Liver (tissue), 3 donors: ENCODE results near the gene SLC7A5.

Experiments
- GABPA ChIP-seq, 2 donors: IDR thresholded peaks in 1 of 2; conservative IDR thresholded peaks in 1 of 2; 2 replicates each; pipeline ENCODE4 v1.6.1; 2016; ENCODE audit warnings: antibody characterized with exemption in 2 of 2, mild to moderate bottlenecking in 1 of 2, moderate library complexity in 1 of 2
- HNF4A ChIP-seq, 2 donors: conservative IDR thresholded peaks; 2 replicates each; pipeline ENCODE4 v1.6.1; 2016; ENCODE audit warnings: antibody characterized with exemption in 2 of 2, mild to moderate bottlenecking in 2 of 2
- NR2F2 ChIP-seq: IDR thresholded peaks from 2 replicates; pipeline ENCODE4 v1.6.1; 2016; ENCODE audit warnings: antibody characterized with exemption
- RAD21 ChIP-seq, 2 donors: IDR thresholded peaks; 2 replicates each; pipeline ENCODE4 v1.6.1; 2016; ENCODE audit warnings: antibody characterized with exemption in 2 of 2, mild to moderate bottlenecking in 2 of 2
- TAF1 ChIP-seq: conservative IDR thresholded peaks from 2 replicates; pipeline ENCODE4 v1.6.1; 2016; ENCODE audit warnings: antibody characterized with exemption, mild to moderate bottlenecking
- YY1 ChIP-seq: IDR thresholded peaks from 2 replicates; pipeline ENCODE4 v1.6.1; 2016; ENCODE audit warnings: antibody characterized with exemption, mild to moderate bottlenecking
- TF ChIP-seq, protein P1 (sequence below): fragments of 150-350 bp; IDR thresholded peaks from 2 replicates; pipeline ENCODE4 v1.5.1; 2017; ENCODE audit warnings: improper control_type of control experiment, low read depth, low read length; ENCODE audit not compliant: missing input control
- donor health status: healthy.
- donor health status: healthy.

GRCh38 chr16:87841340-87842208 is 27.7 kb downstream of the SLC7A5 start:
- TF ChIP-seq, protein P1, sequence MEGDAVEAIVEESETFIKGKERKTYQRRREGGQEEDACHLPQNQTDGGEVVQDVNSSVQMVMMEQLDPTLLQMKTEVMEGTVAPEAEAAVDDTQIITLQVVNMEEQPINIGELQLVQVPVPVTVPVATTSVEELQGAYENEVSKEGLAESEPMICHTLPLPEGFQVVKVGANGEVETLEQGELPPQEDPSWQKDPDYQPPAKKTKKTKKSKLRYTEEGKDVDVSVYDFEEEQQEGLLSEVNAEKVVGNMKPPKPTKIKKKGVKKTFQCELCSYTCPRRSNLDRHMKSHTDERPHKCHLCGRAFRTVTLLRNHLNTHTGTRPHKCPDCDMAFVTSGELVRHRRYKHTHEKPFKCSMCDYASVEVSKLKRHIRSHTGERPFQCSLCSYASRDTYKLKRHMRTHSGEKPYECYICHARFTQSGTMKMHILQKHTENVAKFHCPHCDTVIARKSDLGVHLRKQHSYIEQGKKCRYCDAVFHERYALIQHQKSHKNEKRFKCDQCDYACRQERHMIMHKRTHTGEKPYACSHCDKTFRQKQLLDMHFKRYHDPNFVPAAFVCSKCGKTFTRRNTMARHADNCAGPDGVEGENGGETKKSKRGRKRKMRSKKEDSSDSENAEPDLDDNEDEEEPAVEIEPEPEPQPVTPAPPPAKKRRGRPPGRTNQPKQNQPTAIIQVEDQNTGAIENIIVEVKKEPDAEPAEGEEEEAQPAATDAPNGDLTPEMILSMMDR, result no peak
- TF ChIP-seq TAF1 (peak; percentile 84), GABPA (IDR thresholded peaks at IDR 0.05 in 1 of 2, conservative IDR thresholded peaks at IDR 0.05 in 1 of 2) (peak in 1 of 2 donors; percentile 52), NR2F2 (no peak), RAD21 (IDR thresholded peaks at IDR 0.05) (peak; percentile 35 to 58), YY1 (peak; percentile 93), HNF4A (conservative IDR thresholded peaks at IDR 0.05) (peak; percentile 96 to 98)
